Measurements from ENCODE around the gene MBLAC1. TPM values are rescaled to one million over a fixed set of nuclear protein-coding genes. Genes with fewer than 3 reads are reported as not detected.

Gene MBLAC1
- total and polyA plus RNA-seq, 2 of the 4 experiments (the other 2 are of a cell fraction), result 0.72 to 1.4 TPM

GRCh38 chr7:100088621-100089457 lies 37.9 kb upstream of the MBLAC1 start, which contains the start of gene COPS6 (continued):
- no peak for TF ChIP-seq CEBPB (IDR thresholded peaks at IDR 0.05; ENCODE audit: low read depth, low read length)

GRCh38 chr7:100089458-100090196 lies 37.1 kb upstream of the MBLAC1 start:
- peaks cover 27 to 58% of the 10 kb centered on the region in 2 experiments for H3K79me1 ChIP-seq (ENCODE audit: low read depth in 1 of 2, low read length in 2 of 2)
- H3K14ac ChIP-seq (replicated peaks; ENCODE audit: low read depth, low read length), result peak overlapping the region; percentile 99
- peak overlapping the region; percentile 54; the same call in 1 of the 2 replicates for H2BK20ac ChIP-seq (ENCODE audit: low read depth, low read length)
- ATAC-seq (ENCODE audit: low read depth) (peak; percentile 5; the same call in 1 of the 2 replicates), DNase-seq (peak; percentile 47)
- peak overlapping the region; percentile 39 for H3K18ac ChIP-seq (ENCODE audit: low read depth, low read length)
- H2AFZ ChIP-seq (replicated peaks; ENCODE audit: low read length, poor library complexity), result peak overlapping the region; percentile 92
- H3K9me1 ChIP-seq (ENCODE audit: insufficient read depth, low read length), result peaks cover 13% of the 10 kb centered on the region
- H2BK5ac ChIP-seq (ENCODE audit: low read depth, low read length, poor library complexity, severe bottlenecking), result peak overlapping the region; percentile 92
- H3K27me3 ChIP-seq (ENCODE audit: control insufficient read depth, insufficient read depth, low read length), result no peaks in the 10 kb centered on the region
- peak overlapping the region; percentile 98 for H2AK9ac ChIP-seq (replicated peaks; ENCODE audit: low read depth, low read length, poor library complexity)
- peak overlapping the region; percentile 95 for H4K5ac ChIP-seq (ENCODE audit: low read depth, low read length)
- 9% methylated on average over 1 of the region's 7 CpGs; no CpG with 5 or more reads in 1 of the 2 experiments for WGBS, 2 experiments (ENCODE audit: extremely low coverage in 2 of 2, insufficient read length in 1 of 2)
- H2BK15ac ChIP-seq (ENCODE audit: low read depth, low read length), result peak overlapping the region; percentile 95; the same call in 2 of the 3 replicates
- BruUV-seq (replicated peaks), result no TSS peak
- peak overlapping the region; percentile 97 for H3K4me3 ChIP-seq (ENCODE audit: insufficient read depth, low read depth, low read length)
- peak overlapping the region; percentile 98 for H2AK5ac ChIP-seq (ENCODE audit: low read depth, low read length)
- H4K8ac ChIP-seq (ENCODE audit: low read depth in 2 of 2, low read length in 2 of 2), result peak overlapping the region; percentile 97
- peak overlapping the region; percentile 100 for H3K9ac ChIP-seq (ENCODE audit: low read depth, low read length)
- ChIA-PET CTCF (interaction anchor here (0.7 to 1.6 kb wide), 3 partner anchors 11 to 58 kb away, joined by 5 read pairs; no protein-coding TSS in a partner anchor), POLR2A (ENCODE audit: unreplicated experiment) (interaction anchor here (0.5 to 1.1 kb wide), 2 partner anchors 12 to 374 kb away, joined by 5 to 7 read pairs; no protein-coding TSS in a partner anchor)
- peak overlapping the region; percentile 99 for H3K4ac ChIP-seq (ENCODE audit: low read depth, low read length)
- H4K91ac ChIP-seq (ENCODE audit: insufficient read depth, low read depth, low read length), result peak overlapping the region; percentile 96
- peak overlapping the region; percentile 96 for H3K56ac ChIP-seq (ENCODE audit: extremely low read depth, insufficient read depth, low read length)
- in situ Hi-C loops (cut with MboI; ENCODE audit: low sequenced_read_pairs), result no loop called here
- intact Hi-C loops (cut with micrococcal nuclease), result loop anchor here (1.0 kb wide), 1 partner anchor 11 kb away; no protein-coding TSS in a partner anchor
- dilution Hi-C loops (cut with HindIII; ENCODE audit: low sequenced_read_pairs, unreplicated experiment), result no loop called here
- peak overlapping the region; percentile 97 for H3K4me2 ChIP-seq (ENCODE audit: low read depth, low read length)
- H3K9me3 ChIP-seq (ENCODE audit: control insufficient read depth, insufficient read depth, low read length), result no peaks in the 10 kb centered on the region
- peaks cover 41% of the 10 kb centered on the region for H3K36me3 ChIP-seq (ENCODE audit: control insufficient read depth, insufficient read depth, low read length)
- H3K23ac ChIP-seq (ENCODE audit: low read depth, low read length), result peak overlapping the region; percentile 99
- peaks cover 18% of the 10 kb centered on the region for H3K4me1 ChIP-seq (ENCODE audit: control insufficient read depth, insufficient read depth, low read length)
- peak overlapping the region; percentile 100 for H3K27ac ChIP-seq (ENCODE audit: insufficient read depth, low read length)
- peak overlapping the region; percentile 91 for H2BK120ac ChIP-seq (ENCODE audit: low read depth, low read length)
- peaks cover 15% of the 10 kb centered on the region; the same call in 1 of the 2 replicates for H4K20me1 ChIP-seq (ENCODE audit: insufficient read depth, low read length)
- no peak for TF ChIP-seq RAD21 (IDR thresholded peaks at IDR 0.05; ENCODE audit: low read length)
- no peak for TF ChIP-seq BHLHE40 (IDR thresholded peaks at IDR 0.05; ENCODE audit: low read depth, low read length)
- no peak for TF ChIP-seq RCOR1 (IDR thresholded peaks at IDR 0.05; ENCODE audit: insufficient replicate concordance, low read length)
- TF ChIP-seq NFE2L2 (IDR thresholded peaks at IDR 0.05; ENCODE audit: low read depth, low read length), result no peak
- no peak for TF ChIP-seq MAZ (IDR thresholded peaks at IDR 0.05; ENCODE audit: borderline replicate concordance, low read depth, low read length)
- no peak for TF ChIP-seq CTCF (conservative IDR thresholded peaks at IDR 0.05; ENCODE audit: low read depth, low read length)
- TF ChIP-seq MXI1 (IDR thresholded peaks at IDR 0.05; ENCODE audit: borderline replicate concordance, low read depth, low read length), result no peak
- no peak for TF ChIP-seq CEBPB (IDR thresholded peaks at IDR 0.05; ENCODE audit: low read depth, low read length)
- no peak for TF ChIP-seq FOS (IDR thresholded peaks at IDR 0.05; ENCODE audit: low read depth, low read length)
- no peak for TF ChIP-seq RFX5 (IDR thresholded peaks at IDR 0.05; ENCODE audit: low read depth, low read length)
- no peak for TF ChIP-seq MAFK (IDR thresholded peaks at IDR 0.05; ENCODE audit: low read depth, low read length)
- TF ChIP-seq SMC3 (IDR thresholded peaks at IDR 0.05; ENCODE audit: low read depth, low read length), result no peak
- no peak for TF ChIP-seq CHD1 (IDR thresholded peaks at IDR 0.05; ENCODE audit: low read depth, low read length)
